ENCODE measurements around the gene MYO7A.

MYO7A gene

DNA sequence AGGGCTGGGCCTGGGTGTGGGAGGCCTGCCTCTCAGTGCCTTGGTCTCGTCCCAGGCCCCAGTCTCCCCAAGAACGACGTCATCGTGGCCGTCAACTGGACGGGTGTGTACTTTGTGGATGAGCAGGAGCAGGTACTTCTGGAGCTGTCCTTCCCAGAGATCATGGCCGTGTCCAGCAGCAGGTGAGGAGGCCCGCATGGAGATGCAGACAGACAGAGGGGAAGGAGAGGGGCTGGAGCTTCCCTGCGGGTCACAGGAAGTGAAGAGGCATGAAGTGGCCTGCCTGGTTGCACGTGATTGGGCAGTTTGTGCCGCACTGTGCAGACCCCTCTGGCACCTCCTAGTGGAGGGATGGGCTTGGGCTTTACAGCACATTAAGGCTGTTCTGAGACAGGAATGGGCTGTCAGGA lies 70.4 kb downstream of the MYO7A start:
- no peak for DNase-seq (ENCODE audit: low read depth in 1 of 2, low spot score in 1 of 2)

DNA sequence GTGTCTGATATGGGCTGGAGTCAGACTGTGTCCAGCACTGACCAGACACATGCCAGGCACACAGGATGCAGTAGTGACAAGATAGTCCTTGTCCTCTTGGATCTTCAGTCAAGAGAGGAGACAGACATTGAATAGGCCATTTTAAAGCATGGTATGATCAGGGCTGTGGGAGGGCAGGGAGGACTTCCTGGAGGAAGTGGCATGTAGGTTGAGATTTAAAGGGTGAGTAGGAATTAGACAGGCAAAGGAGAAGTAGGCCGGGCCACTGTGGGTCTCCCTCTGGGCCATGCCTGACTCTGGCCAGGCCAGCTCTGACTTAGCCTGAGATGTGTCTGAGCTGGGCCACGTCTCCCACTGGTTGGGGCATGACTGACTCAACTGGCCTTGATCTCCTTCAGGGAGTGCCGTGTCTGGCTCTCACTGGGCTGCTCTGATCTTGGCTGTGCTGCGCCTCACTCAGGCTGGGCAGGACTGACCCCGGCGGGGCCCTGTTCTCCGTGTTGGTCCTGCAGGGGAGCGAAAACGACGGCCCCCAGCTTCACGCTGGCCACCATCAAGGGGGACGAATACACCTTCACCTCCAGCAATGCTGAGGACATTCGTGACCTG lies 71.2 kb downstream of the MYO7A start:
- DNase-seq (ENCODE audit: low read depth in 1 of 2, low spot score in 1 of 2): no peak

DNA sequence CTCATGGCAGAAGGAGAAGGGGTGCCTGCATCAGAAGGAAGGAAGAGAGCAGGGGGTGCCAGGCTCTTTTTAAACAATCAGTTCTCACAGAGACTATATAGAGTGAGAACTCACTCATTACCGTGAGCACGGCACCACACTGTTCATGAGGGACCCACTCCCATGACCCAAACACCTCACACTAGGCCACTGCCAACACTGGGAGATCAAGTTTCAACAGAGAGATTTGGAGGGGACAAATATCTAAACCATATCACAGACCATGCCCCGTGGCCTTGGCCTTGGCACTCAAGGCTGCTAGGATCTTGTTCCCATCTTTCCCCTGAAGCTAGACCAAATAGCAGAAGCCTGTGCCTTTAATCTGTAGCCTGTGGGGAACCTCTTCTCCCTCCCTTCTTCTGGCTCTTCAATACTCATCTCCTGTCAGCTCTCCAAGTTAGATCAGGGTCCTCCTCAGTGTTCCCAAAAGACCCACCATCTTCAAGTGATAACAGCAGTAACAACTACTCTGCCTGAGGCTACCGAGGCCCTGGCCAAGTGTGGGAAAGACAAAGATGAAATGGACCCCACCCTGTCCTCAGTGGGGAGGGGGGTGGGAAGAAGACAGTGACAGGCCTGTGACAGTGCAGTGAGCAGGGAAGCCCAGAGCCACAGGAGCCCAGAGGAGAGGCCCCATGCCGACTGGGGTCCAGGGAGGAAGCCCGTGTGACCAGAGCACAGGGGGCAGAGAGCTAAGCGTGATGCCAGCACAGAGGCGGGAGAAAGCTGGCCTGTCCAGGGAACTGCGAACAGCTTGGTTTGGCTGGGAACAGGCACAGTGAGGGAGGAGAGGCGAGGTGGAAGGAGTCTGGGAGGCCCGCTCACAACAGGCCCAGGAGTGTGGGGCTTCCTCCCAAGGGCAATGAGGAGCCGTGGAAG lies 72.6 kb downstream of the MYO7A start:
- DNase-seq (ENCODE audit: low read depth in 1 of 2, low spot score in 1 of 2): no peak

DNA sequence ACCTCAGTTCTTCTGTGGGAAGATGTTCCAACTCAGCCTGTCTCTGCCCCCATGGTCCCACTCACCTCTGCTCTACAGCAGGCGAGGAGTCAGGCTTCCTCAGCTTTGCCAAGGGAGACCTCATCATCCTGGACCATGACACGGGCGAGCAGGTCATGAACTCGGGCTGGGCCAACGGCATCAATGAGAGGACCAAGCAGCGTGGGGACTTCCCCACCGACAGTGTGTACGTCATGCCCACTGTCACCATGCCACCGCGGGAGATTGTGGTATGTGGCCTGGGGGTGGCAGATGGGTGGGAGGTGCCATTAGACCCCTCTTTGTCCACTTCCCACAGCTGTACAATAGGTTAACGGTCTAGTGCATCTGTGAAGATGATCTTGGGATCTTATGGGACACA lies 73.3 kb downstream of the MYO7A start:
- no peak for DNase-seq (ENCODE audit: low read depth in 1 of 2, low spot score in 1 of 2)

DNA sequence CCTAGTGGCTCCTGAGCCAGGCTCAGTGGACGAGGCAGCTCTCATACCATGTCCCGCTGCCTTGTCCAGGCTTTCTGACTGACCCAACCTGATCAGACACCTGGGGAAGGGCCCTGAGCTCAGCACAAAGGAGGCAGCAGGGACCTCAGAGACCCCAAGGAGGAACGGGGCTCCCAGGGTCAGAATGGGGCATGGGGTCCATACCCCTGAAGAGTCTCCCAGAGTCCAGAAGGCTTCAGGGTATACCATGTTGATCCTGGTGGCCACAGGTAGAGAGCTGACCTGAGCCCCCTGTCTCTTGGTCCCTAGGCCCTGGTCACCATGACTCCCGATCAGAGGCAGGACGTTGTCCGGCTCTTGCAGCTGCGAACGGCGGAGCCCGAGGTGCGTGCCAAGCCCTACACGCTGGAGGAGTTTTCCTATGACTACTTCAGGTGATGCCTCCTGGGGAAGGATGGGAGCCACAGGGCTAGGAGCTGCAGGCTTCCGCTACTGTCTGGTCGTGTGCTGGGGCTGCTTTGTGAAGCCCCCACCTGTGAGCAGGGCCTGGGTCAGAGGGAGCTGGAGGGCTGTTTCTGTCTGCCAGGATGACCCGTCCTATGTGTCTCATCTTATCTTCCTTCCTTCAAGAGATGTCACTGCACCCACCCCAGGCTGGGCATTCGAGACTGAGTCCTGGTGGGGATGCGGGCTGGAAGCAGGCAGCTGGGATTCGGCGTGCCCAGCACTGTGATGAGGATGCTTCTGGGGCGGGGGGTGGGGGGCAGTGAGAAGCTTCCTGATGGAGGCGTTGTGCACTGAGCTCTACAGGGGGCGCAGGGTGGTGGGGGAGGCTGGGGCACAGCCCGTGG lies 74.2 kb downstream of the MYO7A start:
- DNase-seq (ENCODE audit: low read depth in 1 of 2, low spot score in 1 of 2): no peak

DNA sequence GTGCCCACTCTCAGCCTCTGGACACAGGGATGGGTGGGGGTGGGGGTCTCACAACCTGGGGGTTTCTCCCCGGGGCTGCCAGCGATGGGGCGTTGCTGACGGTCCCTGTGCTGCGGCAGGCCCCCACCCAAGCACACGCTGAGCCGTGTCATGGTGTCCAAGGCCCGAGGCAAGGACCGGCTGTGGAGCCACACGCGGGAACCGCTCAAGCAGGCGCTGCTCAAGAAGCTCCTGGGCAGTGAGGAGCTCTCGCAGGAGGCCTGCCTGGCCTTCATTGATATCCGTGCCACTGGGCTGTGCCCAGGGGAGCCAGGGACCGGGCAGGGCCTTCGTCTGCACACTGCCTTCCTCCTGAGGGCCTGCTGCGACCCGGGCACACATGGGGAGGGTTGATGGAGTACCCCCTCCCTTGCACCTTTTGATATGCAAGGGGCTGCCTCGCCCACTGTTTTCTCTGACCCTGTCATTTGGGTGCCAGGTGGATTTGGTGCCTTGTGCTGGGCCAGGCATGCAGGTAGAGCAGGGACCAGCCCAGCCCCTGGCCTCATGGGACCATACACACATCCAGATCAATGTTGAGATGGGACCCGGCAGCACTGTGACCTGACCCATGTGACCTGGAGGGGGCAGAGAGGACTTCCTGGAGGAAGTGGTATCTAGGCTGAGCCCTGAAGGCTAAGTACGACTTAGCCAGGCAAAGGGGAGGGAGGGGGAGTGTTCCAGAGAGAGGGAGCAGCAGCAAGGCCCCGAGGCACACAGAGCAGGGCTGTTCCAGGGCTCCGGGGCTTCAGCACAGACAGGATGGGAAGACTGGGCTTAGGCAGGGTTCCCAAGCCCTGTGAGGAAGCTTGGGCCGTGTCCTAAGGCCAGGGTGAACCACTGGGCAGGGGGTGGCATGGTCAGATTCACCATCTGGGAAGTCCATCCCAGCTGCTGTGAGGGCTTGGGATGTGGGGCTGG lies 75.2 kb downstream of the MYO7A start:
- DNase-seq (ENCODE audit: low read depth in 1 of 2, low spot score in 1 of 2): no peak

DNA sequence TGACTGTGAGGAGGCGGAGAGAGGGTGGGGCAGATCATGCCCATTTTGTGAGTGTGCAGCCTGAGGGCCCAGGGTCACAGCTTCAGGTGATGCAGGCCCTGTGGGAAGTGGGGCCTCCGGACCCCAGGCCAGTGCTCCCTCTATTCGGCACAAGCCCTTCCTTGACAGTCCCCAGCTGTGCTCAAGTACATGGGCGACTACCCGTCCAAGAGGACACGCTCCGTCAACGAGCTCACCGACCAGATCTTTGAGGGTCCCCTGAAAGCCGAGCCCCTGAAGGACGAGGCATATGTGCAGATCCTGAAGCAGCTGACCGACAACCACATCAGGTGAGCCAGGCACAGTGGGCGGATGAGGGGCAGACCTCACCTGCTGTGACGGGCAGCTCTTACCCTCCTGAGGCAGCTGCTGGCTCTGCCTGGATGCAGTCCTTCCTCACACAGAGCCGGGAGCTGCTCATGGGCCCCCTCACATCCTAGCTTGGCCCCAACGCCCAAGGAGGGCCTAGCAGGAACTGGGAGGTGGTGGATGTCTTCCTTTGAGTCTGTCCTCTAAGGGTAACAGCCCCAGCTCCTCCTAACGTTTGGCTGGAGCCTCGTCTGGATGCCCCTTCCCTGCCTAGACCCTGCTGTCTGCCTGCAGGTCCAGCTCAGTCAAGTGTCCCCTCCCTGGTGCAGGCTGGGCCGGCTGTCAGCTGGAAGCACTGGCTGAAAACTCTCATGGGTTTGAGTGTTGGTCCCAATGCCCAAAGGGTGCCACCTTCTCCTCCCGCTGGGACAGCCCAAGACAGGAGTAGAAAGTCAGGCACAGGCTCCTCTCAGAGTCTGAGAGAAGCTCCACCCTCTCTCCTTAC lies 76.1 kb downstream of the MYO7A start:
- no peak for DNase-seq (ENCODE audit: low read depth in 1 of 2, low spot score in 1 of 2)

DNA sequence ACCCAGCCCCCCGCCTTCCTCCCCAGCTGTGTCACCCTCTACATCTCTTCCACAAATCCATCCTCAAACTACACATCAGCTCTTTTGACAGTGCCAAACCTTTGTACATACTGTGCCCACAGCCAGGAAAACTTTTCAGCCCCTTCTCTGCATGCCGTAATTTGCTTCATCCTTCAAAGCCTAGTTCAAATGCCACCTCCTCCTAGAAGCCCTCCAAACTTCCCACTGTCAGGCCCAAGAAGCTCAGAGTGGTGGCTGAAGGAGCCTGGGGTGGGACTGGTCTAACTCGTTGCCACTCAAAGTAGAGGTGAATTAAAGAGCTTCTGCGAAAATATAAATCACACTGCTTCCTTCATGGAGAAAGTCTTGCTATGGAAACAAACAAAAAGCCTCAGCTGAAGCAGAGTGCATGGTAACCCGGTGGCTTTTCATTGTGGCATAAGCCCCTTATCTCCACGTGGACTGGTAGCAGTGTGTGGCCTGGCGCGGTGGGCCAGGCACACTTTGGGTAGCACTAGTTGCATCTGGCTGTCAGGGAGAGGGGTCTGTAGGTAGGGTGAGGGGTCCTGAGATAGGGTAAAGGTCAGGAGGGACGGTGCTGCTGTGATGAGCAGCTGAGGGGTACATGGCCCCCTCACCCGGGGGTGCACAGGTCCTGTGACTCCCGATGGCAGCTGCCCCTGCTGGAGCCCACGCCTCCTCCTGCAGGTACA lies 76.9 kb downstream of the MYO7A start:
- DNase-seq (ENCODE audit: low read depth in 1 of 2, low spot score in 1 of 2): no peak

DNA sequence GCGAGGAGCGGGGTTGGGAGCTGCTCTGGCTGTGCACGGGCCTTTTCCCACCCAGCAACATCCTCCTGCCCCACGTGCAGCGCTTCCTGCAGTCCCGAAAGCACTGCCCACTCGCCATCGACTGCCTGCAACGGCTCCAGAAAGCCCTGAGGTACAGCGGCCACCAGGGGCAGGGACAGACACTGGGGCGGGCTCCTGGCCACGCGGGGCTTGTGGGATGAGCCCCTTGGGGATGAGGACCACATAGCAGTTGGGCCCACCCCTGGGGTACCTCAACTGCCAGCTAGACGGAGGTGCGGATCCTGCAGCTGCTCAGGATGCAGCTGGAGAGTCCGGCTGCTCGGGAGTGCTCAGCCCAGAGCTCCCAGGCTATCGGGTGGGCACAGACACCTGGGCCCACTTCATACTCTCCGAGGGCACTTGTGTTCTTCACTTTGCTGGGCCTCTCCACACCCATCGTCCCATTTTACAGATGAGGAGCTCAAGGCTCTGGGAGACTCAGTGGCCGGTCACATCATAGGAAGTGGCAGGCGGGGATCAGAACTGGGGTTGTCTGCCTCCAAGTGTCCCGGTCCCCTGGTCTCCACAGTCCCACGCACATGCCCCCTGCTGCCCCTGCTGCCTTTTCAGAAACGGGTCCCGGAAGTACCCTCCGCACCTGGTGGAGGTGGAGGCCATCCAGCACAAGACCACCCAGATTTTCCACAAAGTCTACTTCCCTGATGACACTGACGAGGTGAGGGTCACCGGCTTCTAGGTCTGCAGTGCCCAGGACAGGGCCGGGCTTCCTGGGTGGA lies 77.6 kb downstream of the MYO7A start:
- DNase-seq (ENCODE audit: low read depth in 1 of 2, low spot score in 1 of 2): no peak

DNA sequence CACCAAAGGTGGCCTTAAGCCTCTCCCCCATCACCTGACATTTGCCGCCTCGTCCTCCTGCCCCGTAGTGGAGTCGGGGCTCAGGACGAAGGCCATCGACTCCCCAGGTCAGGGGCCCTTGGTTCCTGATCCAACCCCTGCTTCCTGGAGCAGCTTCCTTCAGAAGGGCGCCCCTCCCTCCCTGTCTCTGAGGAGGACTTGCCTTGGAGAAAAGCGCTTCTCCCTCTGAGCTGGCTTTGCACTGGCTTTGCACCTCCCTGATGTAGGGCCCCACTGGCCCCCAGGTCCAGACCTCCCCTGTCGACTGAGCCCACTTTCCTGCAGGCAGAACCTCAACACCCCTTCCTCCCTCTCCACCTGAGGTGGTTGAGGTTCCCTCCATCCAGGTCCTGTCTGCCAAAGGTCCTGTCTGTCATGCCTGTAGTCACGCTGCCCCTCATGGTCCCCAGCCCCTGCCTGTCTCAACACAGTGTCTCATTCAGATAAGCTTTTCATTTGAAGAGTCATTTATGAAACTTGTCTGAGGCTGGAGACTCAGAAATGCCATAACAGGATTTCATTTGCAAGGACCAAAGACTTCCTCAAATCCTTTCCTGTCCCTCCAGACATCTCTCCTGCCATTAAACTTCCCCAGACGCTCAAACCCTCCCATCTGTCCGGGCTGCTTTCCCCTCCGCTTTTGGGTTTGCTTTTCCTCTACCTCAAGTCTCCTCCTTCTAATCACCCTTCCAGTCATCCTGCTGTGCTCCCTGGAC lies 78.4 kb downstream of the MYO7A start:
- DNase-seq (ENCODE audit: low read depth in 1 of 2, low spot score in 1 of 2): no peak

DNA sequence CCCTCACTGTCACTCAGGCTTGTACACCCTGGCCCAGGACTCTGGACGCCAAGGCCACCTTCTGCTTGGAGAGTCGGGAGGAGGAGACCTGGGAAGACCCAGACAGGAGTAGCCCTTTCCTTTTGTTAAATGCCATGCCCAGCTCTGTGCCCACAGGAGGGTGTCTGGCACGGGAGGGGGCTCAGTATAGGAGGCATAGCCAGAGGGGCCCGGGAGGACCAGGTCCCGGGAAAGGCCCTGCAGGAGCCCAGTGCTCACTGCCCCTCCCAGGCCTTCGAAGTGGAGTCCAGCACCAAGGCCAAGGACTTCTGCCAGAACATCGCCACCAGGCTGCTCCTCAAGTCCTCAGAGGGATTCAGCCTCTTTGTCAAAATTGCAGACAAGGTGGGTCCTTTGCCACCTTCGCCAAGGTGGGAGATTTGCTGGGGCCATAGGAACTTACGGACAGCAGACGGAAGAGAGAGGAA lies 79.0 kb downstream of the MYO7A start:
- no peak for DNase-seq (ENCODE audit: low read depth in 1 of 2, low spot score in 1 of 2)

DNA sequence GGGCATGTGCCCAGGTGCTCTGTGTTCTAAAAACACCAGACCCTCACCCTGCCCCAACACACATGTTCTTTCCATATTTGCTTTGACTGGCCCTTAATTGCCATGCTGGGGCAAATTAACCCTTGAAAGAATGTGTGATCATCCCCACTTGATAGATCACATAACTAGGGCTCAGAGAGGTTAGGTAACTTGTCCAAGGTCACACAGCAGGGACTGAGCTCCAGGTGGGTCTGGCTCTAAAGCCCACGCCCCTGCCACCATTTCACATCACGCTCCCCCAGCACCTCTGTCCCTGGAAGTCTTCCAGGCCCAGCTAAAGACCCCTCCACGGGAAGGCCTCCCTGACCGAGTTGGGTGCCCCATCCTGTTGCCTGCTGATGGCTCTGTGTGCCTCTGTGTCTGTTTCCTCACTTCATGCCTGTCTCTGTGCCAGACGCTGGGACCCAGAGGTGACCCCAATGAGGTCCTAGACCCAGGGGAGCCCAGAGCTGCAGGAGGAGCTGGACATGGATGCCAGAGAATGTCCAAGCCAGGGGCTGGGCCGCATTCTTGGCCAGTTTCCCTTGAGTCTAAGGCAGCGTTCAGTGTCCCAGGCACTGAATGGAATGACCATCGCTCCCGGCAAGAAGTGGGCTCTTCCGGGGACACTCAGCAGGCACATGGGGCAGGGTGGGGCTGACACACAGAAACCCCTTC lies 79.7 kb downstream of the MYO7A start:
- no peak for DNase-seq (ENCODE audit: low read depth in 1 of 2, low spot score in 1 of 2)

DNA sequence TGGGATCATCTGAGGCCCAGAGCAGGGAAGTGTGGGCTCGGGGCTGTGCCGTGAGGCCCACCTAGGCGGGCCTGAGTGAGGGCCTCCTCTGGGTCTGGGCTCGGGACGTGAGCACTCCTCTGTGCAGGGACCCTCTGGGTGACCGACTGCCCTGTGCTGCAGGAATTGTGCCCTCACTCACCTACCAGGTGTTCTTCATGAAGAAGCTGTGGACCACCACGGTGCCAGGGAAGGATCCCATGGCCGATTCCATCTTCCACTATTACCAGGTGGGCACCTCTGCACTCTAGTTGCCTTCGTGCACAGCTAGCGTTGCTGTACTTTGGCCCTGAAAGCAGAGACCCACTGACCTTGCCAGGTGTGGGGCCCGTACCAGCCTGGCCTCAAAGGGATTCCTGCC lies 80.5 kb downstream of the MYO7A start:
- DNase-seq (ENCODE audit: low read depth in 1 of 2, low spot score in 1 of 2): no peak

DNA sequence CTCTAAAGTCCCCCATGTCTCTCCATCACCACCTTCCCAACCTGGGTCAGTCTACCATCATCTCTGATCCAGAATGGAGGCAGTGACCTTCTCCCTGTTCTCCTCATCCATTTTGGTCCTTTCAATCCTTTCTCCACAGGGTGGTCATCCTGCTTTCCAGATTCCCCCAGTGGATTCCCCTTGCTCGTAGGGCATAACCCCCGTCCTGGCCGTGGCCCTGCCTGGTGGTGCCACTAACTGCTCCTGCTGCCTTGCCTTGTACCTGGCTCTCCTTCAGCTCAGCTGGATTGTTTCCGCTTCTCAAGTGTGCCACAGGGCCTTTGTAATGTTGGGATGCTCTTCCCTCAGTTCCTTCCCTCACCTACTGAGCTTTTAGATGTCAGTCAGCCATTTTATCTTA lies 81.6 kb downstream of the MYO7A start:
- DNase-seq (ENCODE audit: low read depth in 1 of 2, low spot score in 1 of 2): no peak

DNA sequence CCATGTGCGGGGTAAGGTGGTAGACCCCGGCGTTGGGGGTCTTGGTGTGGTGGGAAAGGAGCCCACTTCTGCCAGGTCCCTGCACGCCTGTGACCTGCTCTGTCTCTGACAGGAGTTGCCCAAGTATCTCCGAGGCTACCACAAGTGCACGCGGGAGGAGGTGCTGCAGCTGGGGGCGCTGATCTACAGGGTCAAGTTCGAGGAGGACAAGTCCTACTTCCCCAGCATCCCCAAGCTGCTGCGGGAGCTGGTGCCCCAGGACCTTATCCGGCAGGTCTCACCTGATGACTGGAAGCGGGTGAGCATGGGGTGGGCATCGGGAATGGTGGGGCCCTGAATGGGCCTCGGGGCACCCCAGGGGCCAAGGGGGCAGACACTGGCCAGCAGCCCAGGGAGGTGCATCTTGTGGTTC lies 83.0 kb downstream of the MYO7A start:
- DNase-seq (ENCODE audit: low read depth in 1 of 2, low spot score in 1 of 2): no peak

DNA sequence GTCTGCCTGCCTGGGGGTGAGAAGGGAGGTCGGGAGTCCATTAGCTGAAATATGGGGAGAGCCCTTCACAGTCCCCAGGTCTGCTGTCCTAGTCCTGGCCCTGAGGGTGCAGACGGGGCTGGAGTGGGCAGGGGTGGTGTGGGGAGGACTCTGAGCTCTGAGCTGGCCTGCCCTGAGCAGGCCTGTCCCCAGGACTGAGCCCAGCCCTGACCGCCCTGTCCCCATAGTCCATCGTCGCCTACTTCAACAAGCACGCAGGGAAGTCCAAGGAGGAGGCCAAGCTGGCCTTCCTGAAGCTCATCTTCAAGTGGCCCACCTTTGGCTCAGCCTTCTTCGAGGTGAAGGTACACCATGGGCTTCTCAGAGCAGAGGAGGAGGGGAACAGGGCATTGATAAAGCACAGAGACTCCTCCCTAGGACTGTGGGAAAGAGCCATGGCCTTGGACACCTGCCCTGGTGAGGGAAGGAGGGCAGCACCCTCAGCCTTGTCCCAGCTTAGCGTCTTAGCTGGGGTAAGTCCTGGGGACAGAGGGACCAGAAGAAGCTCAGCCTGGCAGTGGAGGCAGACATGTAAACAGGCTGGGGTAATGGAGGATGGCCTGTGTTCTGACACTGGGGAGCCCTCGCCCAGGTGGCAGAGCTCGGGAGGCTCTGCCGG lies 83.7 kb downstream of the MYO7A start:
- DNase-seq (ENCODE audit: low read depth in 1 of 2, low spot score in 1 of 2): no peak

Measured in activated CD4-positive, alpha-beta T cell treated with anti-CD3 and anti-CD28 coated beads, Interleukin-2, amount 50 U/mL, for 24 hours (primary cell).